Endodermal cell (in vitro differentiated cells): ENCODE results near the gene EPN3. TPM values are rescaled to one million over a fixed set of nuclear protein-coding genes. Genes with fewer than 3 reads are reported as not detected.

ENCODE experiments used
- DNase-seq: peaks from one replicate; pipeline ENCODE4 v3.0.0-alpha.2; 2017
- H3K27ac ChIP-seq: 2 replicates; pipeline ENCODE4 v1.5.1; 2013; ENCODE audit warnings: mild to moderate bottlenecking, low read depth, low read length, moderate library complexity
- H3K27me3 ChIP-seq: 2 replicates; pipeline ENCODE4 v1.6.1; 2013; ENCODE audit warnings: mild to moderate bottlenecking, low read length, moderate library complexity; ENCODE audit not compliant: insufficient read depth, control insufficient read depth, poor library complexity, severe bottlenecking
- H3K36me3 ChIP-seq: 2 replicates; pipeline ENCODE4 v1.7.0; 2013; ENCODE audit warnings: mild to moderate bottlenecking, low read length, moderate library complexity; ENCODE audit not compliant: control insufficient read depth, insufficient read depth
- H3K4me1 ChIP-seq: one replicate; pipeline ENCODE4 v1.7.0; 2013; ENCODE audit warnings: low read length; ENCODE audit not compliant: control insufficient read depth, insufficient read depth
- H3K4me3 ChIP-seq: 2 replicates; pipeline ENCODE4 v1.5.1; 2013; ENCODE audit warnings: mild to moderate bottlenecking, low read length, moderate library complexity
- H3K9ac ChIP-seq: 2 replicates; pipeline ENCODE4 v1.6.1; 2013; ENCODE audit warnings: mild to moderate bottlenecking, low read length, moderate library complexity; ENCODE audit not compliant: poor library complexity, severe bottlenecking; ENCODE audit errors: extremely low read depth
- H3K9me3 ChIP-seq: 2 replicates; pipeline ENCODE4 v1.6.1; 2013; ENCODE audit warnings: mild to moderate bottlenecking, low read length, moderate library complexity; ENCODE audit not compliant: control insufficient read depth
- H3K27ac Mint-ChIP-seq: 2 replicates; pipeline ENCODE4 v1.8.0; 2020; ENCODE audit warnings: mixed read lengths
- H3K27me3 Mint-ChIP-seq: 2 replicates; pipeline ENCODE4 v1.8.0; 2021; ENCODE audit warnings: mild to moderate bottlenecking, mixed read lengths; ENCODE audit not compliant: insufficient read depth
- H3K36me3 Mint-ChIP-seq: 2 replicates; pipeline ENCODE4 v1.8.0; 2020; ENCODE audit warnings: low read depth, mixed read lengths
- H3K4me1 Mint-ChIP-seq: 2 replicates; pipeline ENCODE4 v1.8.0; 2020; ENCODE audit warnings: mixed read lengths
- H3K4me3 Mint-ChIP-seq: 2 replicates; pipeline ENCODE4 v1.8.0; 2020; ENCODE audit warnings: mild to moderate bottlenecking, moderate library complexity, mixed read lengths
- H3K9me3 Mint-ChIP-seq: 2 replicates; pipeline ENCODE4 v1.8.0; 2020; ENCODE audit warnings: mild to moderate bottlenecking, mixed read lengths
- CTCF ChIP-seq: fragments of 200-600 bp; sonication (generic); conservative IDR thresholded peaks from 2 replicates; pipeline ENCODE4 v1.5.0; 2021; ENCODE audit warnings: antibody characterized with exemption, mild to moderate bottlenecking
- WGBS, 2 experiments: methylation state at CpG; one replicate each; pipeline versions ENCODE4 v1.1.5 to v1.1.7; 2013; ENCODE audit warnings: missing lambda C conversion rate in 2 of 2, mixed read lengths in 1 of 2; ENCODE audit not compliant: insufficient coverage in 1 of 2, insufficient read length in 1 of 2; 5-methylcytosine and 5-hydroxymethylcytosine counted together
- total RNA-seq, 2 donors: library from RNA; stranded (reverse); fragmentation: NEBNext Ultra II Directional in 1 of 2; extraction: Animal tissue kit (Norgen Biotek cat#: 25700) in 1 of 2; gene quantifications; 2 replicates in 1 of 2; 3 replicates in 1 of 2; pipeline ENCODE4 v1.2.1, GENCODE V29; 2021

Gene EPN3
- total RNA-seq, 2 donors from 2014 or later, result 0.66 TPM; not detected in 1

GRCh38 chr17:50546701-50547034, 14.1 kb downstream of the EPN3 start:
- peak overlapping the region; percentile 59 for H3K4me3 Mint-ChIP-seq
- WGBS, 2 experiments, result 63% methylated on average over 4 of the region's 4 CpGs; no CpG with 5 or more reads in 1 of the 2 experiments
- H3K27me3 Mint-ChIP-seq, result peaks cover 18% of the 10 kb centered on the region
- H3K4me1 ChIP-seq, result peaks cover 13% of the 10 kb centered on the region
- no peaks in the 10 kb centered on the region for H3K27me3 ChIP-seq
- no peak overlapping the region for H3K9ac ChIP-seq
- no peaks in the 10 kb centered on the region for H3K36me3 Mint-ChIP-seq
- H3K27ac Mint-ChIP-seq, result no peak overlapping the region
- DNase-seq, result no peak
- H3K27ac ChIP-seq, result no peak overlapping the region
- no peak overlapping the region for H3K4me3 ChIP-seq
- TF ChIP-seq CTCF, result no peak
- no peaks in the 10 kb centered on the region for H3K36me3 ChIP-seq
- H3K9me3 ChIP-seq, result no peaks in the 10 kb centered on the region
- no peaks in the 10 kb centered on the region for H3K9me3 Mint-ChIP-seq
- H3K4me1 Mint-ChIP-seq, result peaks cover 9% of the 10 kb centered on the region

GRCh38 chr17:50547035-50547735, 14.7 kb downstream of the EPN3 start, which contains the start of gene SPATA20:
Gene SPATA20, plus strand, starts transcription at chr17:50547174. Its CDS starts 35 bp downstream, at chr17:50547209.
- H3K9ac ChIP-seq, result peak within 1 kb of the TSS; percentile 35
- peaks cover 8% of the 10 kb centered on the region for H3K4me1 Mint-ChIP-seq
- H3K27me3 Mint-ChIP-seq, result peaks cover 18% of the 10 kb centered on the region
- no peak within 1 kb of the TSS for H3K27ac ChIP-seq
- peak; percentile 98 for DNase-seq
- TF ChIP-seq CTCF, result peak; percentile 96
- peak within 1 kb of the TSS; percentile 77 for H3K4me3 ChIP-seq
- H3K27me3 ChIP-seq, result no peaks in the 10 kb centered on the region
- no peaks in the 10 kb centered on the region for H3K36me3 ChIP-seq
- peaks cover 13% of the 10 kb centered on the region for H3K4me1 ChIP-seq
- no peak within 1 kb of the TSS for H3K27ac Mint-ChIP-seq
- H3K36me3 Mint-ChIP-seq, result no peaks in the 10 kb centered on the region
- H3K4me3 Mint-ChIP-seq, result peak within 1 kb of the TSS; percentile 59
- no peaks in the 10 kb centered on the region for H3K9me3 Mint-ChIP-seq
- 3 to 5% methylated on average over 25 to 42 of the region's 42 CpGs for WGBS, 2 experiments
- no peaks in the 10 kb centered on the region for H3K9me3 ChIP-seq

- peak overlapping the region; percentile 77 for H3K4me3 ChIP-seq
- no peak overlapping the region for H3K9ac ChIP-seq
- Mint-ChIP-seq H3K27ac (no peak overlapping the region), H3K9me3 (no peaks in the 10 kb centered on the region), H3K27me3 (peaks cover 18% of the 10 kb centered on the region), H3K36me3 (no peaks in the 10 kb centered on the region), H3K4me3 (peak overlapping the region; percentile 59), H3K4me1 (peaks cover 4% of the 10 kb centered on the region)
- H3K36me3 ChIP-seq, result no peaks in the 10 kb centered on the region
- no peak for DNase-seq
- no peak for TF ChIP-seq CTCF
- no peaks in the 10 kb centered on the region for H3K27me3 ChIP-seq
- H3K4me1 ChIP-seq, result peaks cover 9% of the 10 kb centered on the region
- H3K27ac ChIP-seq, result no peak overlapping the region
- WGBS, 2 experiments, result 90 to 91% methylated on average over 2 to 5 of the region's 5 CpGs
- H3K9me3 ChIP-seq, result no peaks in the 10 kb centered on the region
Measured at GRCh38 chr17:50547736-50548083, 15.2 kb downstream of the EPN3 start.
